Activated T-cell treated with anti-CD3 and anti-CD28 coated beads for 48 hours (primary cell): Measurements from ENCODE around the gene PLD5.
"Not testable (repeated sequence)": the region's sequence is repeated elsewhere in the genome, so short reads cannot be mapped to it uniquely, and the experiment has no call there.

Source experiments
- DNase-seq: peaks from one replicate; pipeline ENCODE4 v3.0.0-alpha.2; 2020; ENCODE audit warnings: low read depth

Gene PLD5

DNA sequence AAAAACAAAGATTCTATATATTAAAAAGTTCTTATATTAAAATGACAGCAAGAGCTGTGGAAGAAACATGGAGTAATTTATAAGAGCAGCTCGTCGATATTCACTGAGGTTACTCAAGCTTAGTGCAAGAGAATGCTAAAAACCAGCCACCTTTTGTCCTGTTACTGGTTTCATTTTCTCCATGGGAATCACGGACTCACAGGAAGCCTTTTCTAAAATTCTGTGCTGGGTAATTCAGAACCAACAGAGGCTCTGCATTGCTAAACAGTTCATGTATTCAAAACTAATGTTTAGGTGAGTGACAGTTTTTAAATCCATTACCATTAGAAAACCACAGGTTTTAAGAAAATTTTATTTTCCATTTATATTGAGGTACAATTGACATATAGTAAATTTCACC is 377.8 kb downstream of the PLD5 start:
- no peak for DNase-seq

DNA sequence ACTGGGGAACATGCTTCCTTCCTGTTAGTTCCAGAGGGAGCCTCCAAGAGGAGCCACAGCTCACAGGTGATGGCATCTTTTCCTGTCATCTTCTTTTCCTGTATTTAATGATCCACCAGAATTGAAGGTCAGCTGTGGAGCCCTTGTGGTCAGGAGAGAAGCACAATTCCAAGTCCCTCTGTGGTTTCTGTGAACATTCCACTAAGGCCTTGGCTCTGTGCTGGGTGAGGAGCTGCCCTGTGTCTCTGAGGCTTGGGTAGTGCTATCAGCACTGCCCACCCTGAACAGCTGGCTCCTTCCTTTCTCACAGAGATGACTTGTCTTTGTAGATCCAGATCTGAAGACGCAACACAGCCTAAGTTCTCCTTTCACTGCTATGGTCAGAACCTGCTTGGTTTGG is 383.7 kb downstream of the PLD5 start:
- no peak for DNase-seq

- no peak for DNase-seq
Observed at GRCh38 chr1:242139986-242140385, 384.5 kb downstream of the PLD5 start.

DNA sequence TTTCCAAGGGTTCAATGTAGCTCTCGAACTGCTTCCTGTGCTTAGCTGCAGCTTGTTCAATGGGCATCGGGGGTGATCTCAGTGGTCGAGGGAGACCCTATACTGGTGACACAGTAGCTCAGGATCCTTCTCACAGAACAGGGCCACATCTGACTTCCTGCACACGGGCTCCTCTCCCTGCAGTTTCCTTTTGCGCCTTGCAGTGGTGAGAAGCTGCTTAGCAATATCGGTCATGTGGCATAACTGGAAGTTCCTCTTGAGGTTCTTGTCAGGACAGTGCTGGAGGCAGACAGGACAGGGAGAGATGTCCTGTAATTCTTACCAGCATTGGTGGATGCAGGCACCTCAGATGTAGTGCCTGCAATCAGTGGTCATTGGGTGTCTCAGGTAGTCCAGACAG is 385.1 kb downstream of the PLD5 start:
- DNase-seq, result no peak

- DNase-seq, result no peak
Observed at GRCh38 chr1:242133796-242134195, 390.7 kb downstream of the PLD5 start.

GRCh38 chr1:242133351-242133750 is 391.1 kb downstream of the PLD5 start:
- DNase-seq, result no peak

GRCh38 chr1:242132121-242132817 is 392.2 kb downstream of the PLD5 start:
- DNase-seq, result no peak

DNA sequence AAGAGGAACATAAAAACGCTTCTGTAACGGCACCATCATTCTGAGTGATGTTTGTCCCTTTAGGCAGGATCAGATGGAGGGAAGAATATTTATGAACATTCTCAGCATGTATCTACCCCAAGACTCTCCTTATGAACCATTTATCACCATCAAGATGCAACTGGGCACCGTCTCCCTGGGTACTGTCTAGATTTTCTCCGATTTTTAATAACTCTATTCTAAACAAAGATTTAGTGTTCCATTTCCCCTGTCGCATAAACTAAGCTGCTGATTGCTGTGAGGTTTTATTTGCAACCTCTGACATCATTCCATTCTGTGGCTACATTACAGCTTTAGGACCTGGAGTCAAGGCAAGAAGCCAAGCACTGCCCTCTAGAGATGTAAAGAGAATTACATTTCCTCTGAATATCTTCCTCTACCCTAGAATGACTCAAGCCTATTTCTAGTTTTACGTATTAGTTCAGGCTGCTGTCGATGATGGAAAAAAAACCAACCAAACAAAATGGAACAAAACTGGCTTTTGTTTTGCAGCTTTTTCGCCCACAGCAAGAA is 395.5 kb downstream of the PLD5 start:
- no peak for DNase-seq

- no peak for DNase-seq
Observed at GRCh38 chr1:242120432-242120831, 404.1 kb downstream of the PLD5 start.

- DNase-seq, result no peak
Observed at GRCh38 chr1:242100921-242101320, 423.6 kb downstream of the PLD5 start.

GRCh38 chr1:242097283-242097682 is 427.2 kb downstream of the PLD5 start:
- not testable (repeated sequence) for DNase-seq

GRCh38 chr1:242093116-242093515 is 431.4 kb downstream of the PLD5 start:
- no peak for DNase-seq

DNA sequence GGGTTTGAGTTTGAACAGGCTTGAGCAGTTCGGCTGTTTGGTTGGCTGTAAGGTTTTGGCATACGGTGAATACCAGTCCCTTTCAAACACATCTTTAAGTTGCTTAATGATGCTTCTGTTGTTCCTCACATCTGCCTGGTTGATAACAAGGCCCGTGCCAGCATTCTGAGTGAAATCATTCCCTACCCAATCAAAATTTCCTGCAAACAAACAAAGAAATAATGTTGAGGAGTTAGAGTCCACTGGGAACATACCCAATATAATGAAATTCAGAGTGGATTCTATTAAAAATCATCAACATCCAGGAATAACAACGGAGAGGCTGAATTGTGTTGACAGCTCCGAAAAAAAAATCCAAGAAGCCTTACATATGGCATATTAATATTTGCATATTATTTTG is 434.6 kb downstream of the PLD5 start:
- no peak for DNase-seq

DNA sequence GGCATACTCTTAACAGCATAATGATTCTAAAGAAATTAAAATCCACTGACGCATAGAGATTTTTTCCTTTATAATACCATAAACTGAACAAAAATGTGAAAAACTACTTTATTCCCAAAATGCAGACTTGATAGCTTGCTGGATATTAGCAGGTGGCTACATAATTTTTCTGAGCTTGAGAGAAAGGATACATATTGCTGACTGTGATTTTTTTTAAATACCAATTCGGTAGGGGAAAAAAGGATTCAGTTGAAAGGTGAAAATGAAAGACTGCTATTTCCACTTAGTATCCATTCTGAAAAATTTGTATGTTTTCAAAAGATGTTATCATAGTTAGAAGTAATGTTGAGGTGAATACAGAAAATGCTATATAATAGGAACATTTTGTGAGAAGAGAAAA is 435.6 kb downstream of the PLD5 start:
- DNase-seq, result no peak

GRCh38 chr1:242086706-242087105 is 437.8 kb downstream of the PLD5 start:
- no peak for DNase-seq

- no peak for DNase-seq
Observed at GRCh38 chr1:242086093-242086492, 438.4 kb downstream of the PLD5 start.

- DNase-seq, result no peak
Observed at GRCh38 chr1:242083742-242084141, 440.8 kb downstream of the PLD5 start.

GRCh38 chr1:242081446-242081845 is 443.1 kb downstream of the PLD5 start:
- DNase-seq, result no peak

DNA sequence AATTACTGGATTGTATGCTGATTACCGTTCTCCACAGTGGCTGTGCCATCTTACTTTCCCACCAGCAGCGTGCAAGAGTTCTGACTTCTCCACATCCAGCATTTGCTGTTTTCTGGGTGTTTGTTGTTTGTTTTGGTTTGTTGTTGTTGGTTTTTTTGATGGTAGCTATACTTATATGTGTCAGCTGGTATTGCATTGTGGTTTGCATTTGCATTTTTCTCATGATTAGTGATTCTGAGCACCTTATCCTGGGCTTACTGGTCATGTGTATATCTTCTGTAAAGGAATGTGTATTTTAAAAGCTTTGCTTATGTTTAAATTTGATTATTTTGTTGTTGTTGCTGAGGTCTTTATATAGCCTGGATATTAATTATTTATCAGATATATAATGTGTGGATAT is 458.7 kb downstream of the PLD5 start:
- DNase-seq, result no peak

DNA sequence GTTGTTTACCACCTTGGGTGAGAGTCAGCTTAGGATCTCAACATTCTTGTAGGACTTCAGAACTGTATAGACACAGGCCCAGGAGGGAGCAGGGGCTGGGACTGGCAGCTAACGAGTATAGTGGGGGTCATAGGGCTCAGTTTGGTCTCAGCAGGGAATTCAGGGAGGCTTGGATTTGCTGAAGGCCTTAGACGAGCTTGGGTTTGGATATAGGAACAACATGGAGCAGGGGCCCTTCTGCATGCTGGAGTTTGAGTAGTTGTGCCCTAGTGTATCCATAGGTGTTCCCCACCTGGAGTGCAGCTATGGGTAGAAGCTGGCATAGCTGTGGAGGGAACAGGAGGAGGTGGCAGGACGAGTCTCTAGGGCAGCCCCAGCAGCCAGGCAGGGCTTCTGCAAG is 462.2 kb downstream of the PLD5 start:
- DNase-seq, result no peak

DNA sequence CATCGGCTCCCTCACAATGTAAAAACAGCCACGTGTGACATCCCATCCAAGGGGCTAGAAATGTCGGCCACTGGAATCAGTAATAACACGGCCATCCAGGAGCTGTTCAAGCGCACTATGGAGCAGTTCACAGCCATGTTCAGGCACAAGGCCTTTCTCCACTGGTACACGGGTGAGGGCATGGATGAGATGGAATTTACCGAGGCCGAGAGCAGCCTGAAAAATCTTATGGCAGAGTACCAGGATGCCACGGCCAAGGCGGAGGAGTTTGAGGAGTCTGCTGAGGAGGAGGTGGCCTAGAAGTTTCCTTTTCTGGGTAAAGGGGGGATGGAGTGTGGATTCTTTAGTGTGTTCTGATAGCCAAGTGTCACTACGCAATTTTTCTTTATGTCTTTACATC is 464.5 kb downstream of the PLD5 start:
- no peak for DNase-seq

GRCh38 chr1:242058582-242058981 is 465.9 kb downstream of the PLD5 start:
- not testable (repeated sequence) for DNase-seq

DNA sequence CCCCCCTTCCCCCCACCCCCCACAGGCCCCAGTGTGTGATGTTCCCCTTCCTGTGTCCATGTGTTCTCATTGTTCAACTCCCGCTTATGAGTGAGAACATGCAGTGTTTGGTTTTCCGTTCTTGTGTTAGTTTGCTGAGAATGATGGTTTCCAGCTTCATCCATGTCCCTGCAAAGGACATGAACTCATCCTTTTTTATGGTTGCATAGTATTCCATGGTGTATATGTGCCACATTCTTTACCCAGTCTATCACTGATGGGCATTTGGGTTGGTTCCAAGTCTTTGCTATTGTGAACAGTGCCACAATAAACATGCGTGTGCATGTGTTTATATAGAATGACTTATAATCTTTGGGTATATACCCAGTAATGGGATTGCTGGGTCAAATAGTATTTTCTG is 466.3 kb downstream of the PLD5 start:
- DNase-seq, result not testable (repeated sequence)

DNA sequence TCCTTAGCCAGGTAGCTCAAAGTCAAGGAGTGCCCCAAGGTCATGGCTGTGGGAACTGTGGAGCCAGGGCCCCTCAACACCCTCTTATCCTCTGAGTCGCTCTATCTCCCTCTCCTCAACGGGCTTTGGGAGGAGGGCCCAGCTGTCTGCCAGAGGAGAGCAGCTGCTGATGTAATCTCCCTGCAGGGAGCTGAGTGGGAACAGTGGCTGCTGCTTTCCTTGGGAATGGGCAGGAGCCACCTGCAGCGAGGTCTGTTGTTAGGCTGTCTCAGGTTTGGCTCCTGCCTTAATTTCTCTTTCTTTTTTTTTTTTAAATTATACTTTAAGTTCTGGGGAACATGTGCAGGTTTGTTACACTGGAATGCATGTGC is 466.8 kb downstream of the PLD5 start:
- no peak for DNase-seq
